ENCODE data around the gene NEU1.
"Not testable (repeated sequence)": the region's sequence is repeated elsewhere in the genome, so short reads cannot be mapped to it uniquely, and the experiment has no call there.

NEU1 gene

DNA sequence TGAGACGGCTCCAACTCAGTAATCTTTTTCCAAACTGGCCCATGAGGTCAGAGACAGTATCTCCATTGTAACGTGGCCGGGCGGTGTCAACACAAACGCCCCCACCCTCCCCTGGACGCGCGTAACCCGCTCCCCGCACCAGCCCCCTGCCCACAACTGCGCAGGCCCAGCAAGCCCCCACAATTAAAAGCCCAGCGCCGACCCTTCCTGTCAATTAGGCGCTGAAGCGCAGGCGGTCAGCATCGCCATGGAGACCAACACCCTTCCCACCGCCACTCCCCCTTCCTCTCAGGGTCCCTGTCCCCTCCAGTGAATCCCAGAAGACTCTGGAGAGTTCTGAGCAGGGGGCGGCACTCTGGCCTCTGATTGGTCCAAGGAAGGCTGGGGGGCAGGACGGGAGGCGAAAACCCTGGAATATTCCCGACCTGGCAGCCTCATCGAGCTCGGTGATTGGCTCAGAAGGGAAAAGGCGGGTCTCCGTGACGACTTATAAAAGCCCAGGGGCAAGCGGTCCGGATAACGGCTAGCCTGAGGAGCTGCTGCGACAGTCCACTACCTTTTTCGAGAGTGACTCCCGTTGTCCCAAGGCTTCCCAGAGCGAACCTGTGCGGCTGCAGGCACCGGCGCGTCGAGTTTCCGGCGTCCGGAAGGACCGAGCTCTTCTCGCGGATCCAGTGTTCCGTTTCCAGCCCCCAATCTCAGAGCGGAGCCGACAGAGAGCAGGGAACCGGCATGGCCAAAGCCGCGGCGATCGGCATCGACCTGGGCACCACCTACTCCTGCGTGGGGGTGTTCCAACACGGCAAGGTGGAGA, 47.4 kb downstream of the NEU1 start, which contains the start of the genes HSPA1A and HSPA1L:
HSPA1A (plus strand) TSS at position 519 of the 814 bp plus-strand sequence; CDS start at position 733, 214 bp downstream.
HSPA1L (minus strand) TSS at position 259 of the 814 bp plus-strand sequence. CDS start 3,311 bp downstream, outside the sequence.
- peak; percentile 87 for DNase-seq

DNA sequence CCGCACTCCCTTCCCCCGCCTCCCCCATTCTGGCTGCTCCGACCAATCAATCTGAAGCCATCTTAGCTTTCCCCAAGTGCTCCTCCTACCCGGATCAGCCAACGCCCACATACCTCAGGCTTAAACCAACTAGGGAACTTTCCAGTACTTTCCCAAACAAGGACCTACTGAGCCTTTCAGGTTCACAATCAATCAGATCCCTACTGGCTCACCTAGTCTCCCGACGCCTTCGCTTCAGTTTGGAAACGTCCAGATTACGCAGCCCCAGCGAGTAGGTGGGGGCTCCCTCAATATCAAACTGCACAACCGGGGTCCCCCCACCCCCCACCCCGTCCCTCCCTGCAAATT, 48.0 kb downstream of the NEU1 start:
- peak; percentile 80 for DNase-seq

DNA sequence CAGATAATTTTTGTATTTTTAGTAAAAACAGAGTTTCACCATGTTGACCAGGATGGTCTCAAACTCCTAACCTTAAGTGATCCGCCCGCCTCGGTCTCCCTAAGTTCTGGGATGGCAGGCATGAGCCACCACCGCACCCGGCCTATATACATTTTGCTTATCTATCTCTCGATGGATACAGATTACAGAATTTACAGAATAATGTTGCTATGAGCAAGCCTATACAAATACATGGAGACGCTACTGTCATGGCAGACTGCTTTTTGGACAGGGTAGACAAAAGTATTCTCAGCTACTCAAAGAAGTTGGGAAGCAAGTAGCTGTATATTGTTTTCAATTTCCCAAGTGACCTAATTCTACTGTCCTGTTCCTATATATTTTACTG, 49.2 kb downstream of the NEU1 start:
- no peak for DNase-seq

DNA sequence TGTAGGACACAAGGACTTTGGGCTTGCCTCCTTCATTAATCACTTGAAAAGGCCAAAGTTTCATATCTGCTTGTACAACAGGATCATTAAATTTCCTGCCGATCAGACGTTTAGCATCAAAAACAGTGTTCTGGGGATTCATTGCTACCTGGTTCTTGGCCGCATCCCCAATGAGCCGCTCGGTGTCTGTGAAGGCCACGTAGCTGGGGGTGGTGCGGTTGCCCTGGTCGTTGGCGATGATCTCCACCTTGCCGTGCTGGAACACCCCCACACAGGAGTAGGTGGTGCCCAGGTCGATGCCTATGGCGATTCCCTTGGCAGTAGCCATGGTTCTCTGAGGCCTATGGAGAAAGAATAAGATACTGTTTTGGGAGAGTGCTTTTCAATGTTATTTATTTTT, 51.0 kb downstream of the NEU1 start:
- no peak for DNase-seq

DNA sequence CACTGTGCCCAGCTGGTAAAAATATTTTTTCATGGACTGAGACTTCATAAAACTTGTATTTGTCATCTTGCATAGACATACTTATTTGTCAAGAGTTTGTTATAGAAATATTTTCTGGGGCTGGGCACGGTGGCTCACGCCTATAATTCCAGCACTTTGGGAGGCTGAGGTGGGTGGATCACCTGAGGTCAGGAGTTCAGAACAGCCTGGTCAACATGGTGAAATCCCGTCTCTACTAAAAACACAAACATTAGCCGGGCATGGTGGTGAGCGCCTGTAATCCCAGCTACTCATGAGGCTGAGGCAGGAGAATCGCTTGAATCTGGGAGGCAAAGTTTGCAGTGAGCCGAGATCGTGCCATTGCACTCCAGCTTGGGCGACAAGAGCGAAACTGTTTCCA, 54.0 kb downstream of the NEU1 start:
- DNase-seq, result not testable (repeated sequence)
